Measurements from ENCODE around the gene CDH4. TPM values are rescaled to one million over a fixed set of nuclear protein-coding genes. Genes with fewer than 3 reads are reported as not detected.

Gene CDH4
- total and polyA plus RNA-seq, 2 donors (not counting 3 experiments of a cell fraction or from before 2014, with no cell fraction given) = 0.17 to 0.51 TPM

GRCh38 chr20:61974357-61974665, 722.2 kb downstream of the CDH4 start:
- Histone ChIP-seq H3K27me3 (ENCODE audit: control insufficient read depth in 2 of 2, insufficient read depth in 2 of 2, low read length in 2 of 2) (no peaks in the 10 kb centered on the region), H3K27ac (ENCODE audit: insufficient read depth, low read depth, low read length) (no peak overlapping the region), H3K36me3 (ENCODE audit: control insufficient read depth in 2 of 2, extremely low read depth in 1 of 2, insufficient read depth in 2 of 2, low read length in 2 of 2) (peaks cover 0 to 8% of the 10 kb centered on the region in 2 experiments), H3K9me1 (replicated peaks; ENCODE audit: control insufficient read depth, extremely low read depth, insufficient read depth, low read length) (no peaks in the 10 kb centered on the region), H3K9ac (replicated peaks; ENCODE audit: extremely low read depth, insufficient read depth, low read length) (no peak overlapping the region), H3K4me2 (ENCODE audit: insufficient read depth, low read length) (no peak overlapping the region), H4K20me1 (replicated peaks; ENCODE audit: control insufficient read depth, extremely low read depth, insufficient read depth, low read length) (no peaks in the 10 kb centered on the region), H3K9me3 (replicated peaks; ENCODE audit: control insufficient read depth, insufficient read depth, low read length) (no peaks in the 10 kb centered on the region), H2AFZ (ENCODE audit: low read depth, low read length) (no peak overlapping the region), H3K79me2 (ENCODE audit: control insufficient read depth, insufficient read depth, low read length) (no peaks in the 10 kb centered on the region), H3K4me3 (replicated peaks in 1 of 3; ENCODE audit: insufficient read depth in 1 of 3, low read depth in 1 of 3, low read length in 3 of 3) (no peak overlapping the region), H3K4me1 (ENCODE audit: control insufficient read depth, extremely low read depth, insufficient read depth, low read length) (no peaks in the 10 kb centered on the region)
- CTCF ChIA-PET = no interaction called here
- no peak for FAIRE-seq
- TF ChIP-seq POLR2AphosphoS5 (IDR thresholded peaks at IDR 0.05; ENCODE audit: insufficient read depth, low read depth, low read length) = no peak
- dilution Hi-C loops (cut with MboI; ENCODE audit: extremely low pct_ligation_motif_present, low sequenced_read_pairs) (no loop called here), intact Hi-C loops (cut with micrococcal nuclease) (no loop called here)
- no peak for DNase-seq (ENCODE audit: low read depth, low spot score)
- BruUV-seq (replicated peaks) = no TSS peak
- POLR2A ChIA-PET = no interaction called here

DNA sequence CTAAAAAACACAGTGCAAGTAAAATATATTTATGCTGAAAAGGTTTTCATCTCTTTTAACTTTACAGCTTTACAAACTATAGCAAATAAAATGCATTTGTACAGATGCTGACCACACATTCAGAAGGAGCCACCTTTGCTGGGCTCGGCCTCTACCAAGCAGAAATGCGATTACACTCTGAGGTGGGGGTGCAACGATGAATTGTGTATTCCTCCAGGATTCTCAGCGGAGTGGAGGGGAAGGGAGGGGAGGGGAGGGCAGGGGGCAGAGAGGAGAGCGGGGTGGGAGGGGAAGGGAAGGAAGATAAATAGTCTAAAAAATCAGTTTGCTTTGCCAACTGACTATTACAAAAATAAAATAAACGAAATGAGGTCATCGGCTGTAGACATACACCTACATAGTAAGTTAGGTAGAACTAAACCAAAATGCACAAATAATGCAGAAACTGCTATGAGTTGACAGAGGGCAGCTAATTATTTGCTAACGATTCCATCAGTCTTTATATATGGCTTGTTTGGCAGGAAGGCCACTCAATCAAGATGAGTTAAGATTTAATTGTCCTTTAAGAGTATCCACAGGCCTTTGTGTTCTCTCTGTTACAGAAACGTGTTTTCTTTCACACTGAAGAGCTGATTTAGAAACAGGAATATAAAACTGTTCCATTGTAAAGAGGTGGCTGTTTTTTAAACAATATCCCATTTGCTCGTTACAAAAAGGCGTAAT, 723.5 kb downstream of the CDH4 start:
- Histone ChIP-seq H3K27ac (ENCODE audit: insufficient read depth, low read depth, low read length) (no peak overlapping the region), H3K9me3 (replicated peaks; ENCODE audit: control insufficient read depth, insufficient read depth, low read length) (no peaks in the 10 kb centered on the region), H4K20me1 (replicated peaks; ENCODE audit: control insufficient read depth, extremely low read depth, insufficient read depth, low read length) (no peaks in the 10 kb centered on the region), H2AFZ (ENCODE audit: low read depth, low read length) (no peak overlapping the region), H3K4me1 (ENCODE audit: control insufficient read depth, extremely low read depth, insufficient read depth, low read length) (no peaks in the 10 kb centered on the region), H3K4me3 (replicated peaks in 1 of 3; ENCODE audit: insufficient read depth in 1 of 3, low read depth in 1 of 3, low read length in 3 of 3) (no peak overlapping the region), H3K9me1 (replicated peaks; ENCODE audit: control insufficient read depth, extremely low read depth, insufficient read depth, low read length) (no peaks in the 10 kb centered on the region), H3K4me2 (ENCODE audit: insufficient read depth, low read length) (no peak overlapping the region), H3K36me3 (ENCODE audit: control insufficient read depth in 2 of 2, extremely low read depth in 1 of 2, insufficient read depth in 2 of 2, low read length in 2 of 2) (peaks cover 0 to 8% of the 10 kb centered on the region in 2 experiments), H3K27me3 (ENCODE audit: control insufficient read depth in 2 of 2, insufficient read depth in 2 of 2, low read length in 2 of 2) (no peaks in the 10 kb centered on the region), H3K9ac (replicated peaks; ENCODE audit: extremely low read depth, insufficient read depth, low read length) (no peak overlapping the region), H3K79me2 (ENCODE audit: control insufficient read depth, insufficient read depth, low read length) (no peaks in the 10 kb centered on the region)
- dilution Hi-C loops (cut with MboI; ENCODE audit: extremely low pct_ligation_motif_present, low sequenced_read_pairs) (no loop called here), intact Hi-C loops (cut with micrococcal nuclease) (no loop called here)
- ChIA-PET CTCF (no interaction called here), POLR2A (no interaction called here)
- BruUV-seq (replicated peaks) = no TSS peak
- DNase-seq (ENCODE audit: low read depth, low spot score) = no peak
- FAIRE-seq = no peak
- TF ChIP-seq GATA2 (IDR thresholded peaks at IDR 0.05; ENCODE audit: insufficient read depth, insufficient read length, low read depth, low read length) (no peak), MAX (IDR thresholded peaks at IDR 0.05; ENCODE audit: insufficient read depth, insufficient read length) (no peak), POLR2AphosphoS5 (IDR thresholded peaks at IDR 0.05; ENCODE audit: insufficient read depth, low read depth, low read length) (no peak), MYC (IDR thresholded peaks at IDR 0.05; ENCODE audit: low read depth, low read length) (no peak), EZH2 (IDR thresholded peaks at IDR 0.05; ENCODE audit: borderline replicate concordance, low read depth, low read length, severe bottlenecking) (no peak), FOS (IDR thresholded peaks at IDR 0.05; ENCODE audit: borderline replicate concordance, insufficient read depth, low read length) (no peak), JUN (IDR thresholded peaks at IDR 0.05; ENCODE audit: borderline replicate concordance, insufficient read depth, insufficient read length, low read depth) (no peak), POLR2A (IDR thresholded peaks at IDR 0.05; ENCODE audit: low read depth, low read length) (no peak), CTCF (IDR thresholded peaks at IDR 0.05; ENCODE audit: extremely low read depth in 1 of 2, insufficient read depth in 1 of 2, low read depth in 1 of 2, low read length in 2 of 2) (no peak)

Data from endothelial cell of umbilical vein (primary cell).